Transverse colon (tissue), 4 donors: ENCODE measurements around the gene LPO. TPM values are rescaled to one million over a fixed set of nuclear protein-coding genes. Genes with fewer than 3 reads are reported as not detected.

Experiments
- DNase-seq: peaks from one replicate; pipeline ENCODE4 v3.0.0-alpha.2; 2019
- H3K27ac ChIP-seq, 4 donors: fragments of 200-600 bp; sonication (generic); 2 replicates each; pipeline ENCODE4 v1.5.1; 2016 to 2018; ENCODE audit warnings: inconsistent platforms in 4 of 4
- H3K27me3 ChIP-seq: fragments of 200-600 bp; sonication (generic); 2 replicates; pipeline ENCODE4 v1.5.1; 2017; ENCODE audit warnings: inconsistent platforms
- H3K36me3 ChIP-seq, 4 donors: fragments of 200-600 bp; sonication (generic); 2 replicates each; pipeline ENCODE4 v1.5.1; 2017 to 2019; ENCODE audit warnings: inconsistent platforms in 4 of 4
- H3K4me1 ChIP-seq, 4 donors: fragments of 200-600 bp; sonication (generic); 2 replicates each; pipeline ENCODE4 v1.5.1; 2017 to 2020; ENCODE audit warnings: inconsistent platforms in 4 of 4
- H3K4me3 ChIP-seq, 4 donors: fragments of 200-600 bp; sonication (generic); 1 replicate in 1 of 4; 2 replicates in 3 of 4; pipeline versions ENCODE4 v1.5.1 to v1.6.1; 2017 to 2019; ENCODE audit warnings: inconsistent platforms in 4 of 4
- H3K9me3 ChIP-seq, 2 donors: fragments of 200-600 bp; sonication (generic); 2 replicates each; pipeline ENCODE4 v1.5.1; 2017 to 2019; ENCODE audit warnings: inconsistent platforms in 2 of 2
- CTCF ChIP-seq, 5 experiments: fragments of 200-600 bp in 3 of 5; fragments of 450-650 bp in 2 of 5; sonication (generic) in 3 of 5; IDR thresholded peaks; 1 replicate in 2 of 5; 2 replicates in 3 of 5; pipeline ENCODE4 v1.5.1; 2016 to 2017; ENCODE audit warnings: antibody characterized with exemption in 5 of 5, inconsistent platforms in 3 of 5, mild to moderate bottlenecking in 2 of 5, moderate library complexity in 1 of 5
- EP300 ChIP-seq: sonication (generic); formaldehyde crosslinking; IDR thresholded peaks from one replicate; pipeline ENCODE4 v1.6.1; 2017; ENCODE audit warnings: antibody characterized with exemption, low read depth
- POLR2A ChIP-seq: fragments of 450-650 bp; IDR thresholded peaks from one replicate; pipeline ENCODE4 v1.6.1; 2016; ENCODE audit warnings: antibody characterized with exemption, mild to moderate bottlenecking, moderate library complexity
- POLR2AphosphoS5 ChIP-seq, 3 donors: sonication (generic); formaldehyde crosslinking; IDR thresholded peaks; one replicate each; pipeline ENCODE4 v1.6.1; 2016; ENCODE audit warnings: antibody characterized with exemption in 3 of 3
- WGBS, 2 donors: methylation state at CpG; one replicate each; pipeline ENCODE4 v1.1.5; 2018; ENCODE audit warnings: low coverage in 1 of 2; 5-methylcytosine and 5-hydroxymethylcytosine counted together
- in situ Hi-C, 4 donors: fragments of 200-750 bp; cut with MboI; loops; one replicate each; pipeline versions ENCODE4 v1.15.0 to v1.15.1; 2017; ENCODE audit warnings: low sequenced_read_pairs in 3 of 4, low pct_ligation_motif_present in 1 of 4, low pct_unique_long_range_greater_than_20kb in 1 of 4
- intact Hi-C: fragments of 100-400 bp; cut with DNase I; formaldehyde crosslinking; loops from one replicate; pipeline ENCODE4 v1.15.1; 2023; ENCODE audit warnings: low total_unique reads
- total RNA-seq, 4 donors: library from RNA; depleted of rRNA; stranded (reverse); fragments of >200 nt; gene quantifications; one replicate each; pipeline ENCODE4 v1.1.0, GENCODE V29; 2016

The LPO gene
- total RNA-seq, 4 donors from 2014 or later: not detected

- Histone ChIP-seq H3K9me3 (no peaks in the 10 kb centered on the region), H3K27ac (no peak overlapping the region), H3K4me1 (no peaks in the 10 kb centered on the region), H3K36me3 (no peaks in the 10 kb centered on the region), H3K4me3 (no peak overlapping the region), H3K27me3 (peaks cover 40% of the 10 kb centered on the region)
- WGBS, 2 donors: 92 to 95% methylated on average over 3 to 7 of the region's 7 CpGs
- DNase-seq: no peak
- TF ChIP-seq CTCF (IDR thresholded peaks at IDR 0.05) (no peak), POLR2A (no peak), POLR2AphosphoS5 (IDR thresholded peaks at IDR 0.05) (no peak), EP300 (no peak)
- in situ Hi-C loops: no loop called here
- intact Hi-C loops: no loop called here
Observed at GRCh38 chr17:58265902-58266875, 27.8 kb downstream of the LPO start.

GRCh38 chr17:58267347-58268324 is 29.3 kb downstream of the LPO start:
- Histone ChIP-seq H3K4me1 (no peaks in the 10 kb centered on the region), H3K27ac (no peak overlapping the region), H3K4me3 (no peak overlapping the region), H3K27me3 (peaks cover 25% of the 10 kb centered on the region), H3K36me3 (no peaks in the 10 kb centered on the region), H3K9me3 (no peaks in the 10 kb centered on the region)
- intact Hi-C loops: no loop called here
- 80 to 85% methylated on average over 3 to 21 of the region's 22 CpGs for WGBS, 2 donors
- DNase-seq: no peak
- in situ Hi-C loops: no loop called here
- no peak for TF ChIP-seq CTCF (IDR thresholded peaks at IDR 0.05)
- TF ChIP-seq POLR2A: no peak
- TF ChIP-seq POLR2AphosphoS5 (IDR thresholded peaks at IDR 0.05): no peak
- no peak for TF ChIP-seq EP300

GRCh38 chr17:58268326-58268725 is 29.9 kb downstream of the LPO start:
- Histone ChIP-seq H3K4me3 (no peak overlapping the region), H3K27ac (no peak overlapping the region), H3K4me1 (no peaks in the 10 kb centered on the region), H3K36me3 (no peaks in the 10 kb centered on the region), H3K27me3 (peaks cover 19% of the 10 kb centered on the region), H3K9me3 (no peaks in the 10 kb centered on the region)
- DNase-seq: no peak
- intact Hi-C loops: no loop called here
- in situ Hi-C loops: no loop called here
- 88% methylated on average over 12 of the region's 12 CpGs; no CpG with 5 or more reads in 1 of the 2 donors for WGBS, 2 donors
- TF ChIP-seq EP300 (no peak), POLR2AphosphoS5 (IDR thresholded peaks at IDR 0.05) (no peak), CTCF (IDR thresholded peaks at IDR 0.05) (no peak), POLR2A (no peak)
